ENCODE results near the gene IRF6. TPM values are rescaled to one million over a fixed set of nuclear protein-coding genes. Genes with fewer than 3 reads are reported as not detected.

Gene IRF6
- total RNA-seq, 1 donor, result 3.1 TPM

DNA sequence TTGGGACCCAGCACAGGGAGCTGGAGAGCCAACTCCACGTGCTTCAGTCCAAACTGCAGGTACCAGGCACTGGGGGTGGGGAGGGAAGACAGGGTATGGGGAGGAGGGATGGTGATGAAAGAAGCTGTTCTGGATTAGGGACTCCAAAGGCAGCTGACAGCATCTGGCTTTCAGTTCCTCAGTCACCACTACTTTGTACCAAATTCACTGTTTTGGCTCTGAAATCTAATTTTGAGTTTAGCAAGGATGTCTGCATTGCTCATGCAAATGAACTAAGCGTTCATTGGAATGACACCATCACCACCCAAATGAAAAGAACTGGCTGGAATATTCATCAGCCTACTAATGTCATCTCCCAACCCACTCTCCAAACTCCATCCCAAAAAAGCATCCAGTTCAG, 30.3 kb downstream of the IRF6 start:
- TF ChIP-seq, protein P1, sequence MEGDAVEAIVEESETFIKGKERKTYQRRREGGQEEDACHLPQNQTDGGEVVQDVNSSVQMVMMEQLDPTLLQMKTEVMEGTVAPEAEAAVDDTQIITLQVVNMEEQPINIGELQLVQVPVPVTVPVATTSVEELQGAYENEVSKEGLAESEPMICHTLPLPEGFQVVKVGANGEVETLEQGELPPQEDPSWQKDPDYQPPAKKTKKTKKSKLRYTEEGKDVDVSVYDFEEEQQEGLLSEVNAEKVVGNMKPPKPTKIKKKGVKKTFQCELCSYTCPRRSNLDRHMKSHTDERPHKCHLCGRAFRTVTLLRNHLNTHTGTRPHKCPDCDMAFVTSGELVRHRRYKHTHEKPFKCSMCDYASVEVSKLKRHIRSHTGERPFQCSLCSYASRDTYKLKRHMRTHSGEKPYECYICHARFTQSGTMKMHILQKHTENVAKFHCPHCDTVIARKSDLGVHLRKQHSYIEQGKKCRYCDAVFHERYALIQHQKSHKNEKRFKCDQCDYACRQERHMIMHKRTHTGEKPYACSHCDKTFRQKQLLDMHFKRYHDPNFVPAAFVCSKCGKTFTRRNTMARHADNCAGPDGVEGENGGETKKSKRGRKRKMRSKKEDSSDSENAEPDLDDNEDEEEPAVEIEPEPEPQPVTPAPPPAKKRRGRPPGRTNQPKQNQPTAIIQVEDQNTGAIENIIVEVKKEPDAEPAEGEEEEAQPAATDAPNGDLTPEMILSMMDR (IDR thresholded peaks at IDR 0.05; ENCODE audit: insufficient read depth, low read length), result no peak
- no peak overlapping the region for H3K4me3 ChIP-seq (ENCODE audit: low read depth, low read length)
- no peak for DNase-seq (ENCODE audit: low read depth)

DNA sequence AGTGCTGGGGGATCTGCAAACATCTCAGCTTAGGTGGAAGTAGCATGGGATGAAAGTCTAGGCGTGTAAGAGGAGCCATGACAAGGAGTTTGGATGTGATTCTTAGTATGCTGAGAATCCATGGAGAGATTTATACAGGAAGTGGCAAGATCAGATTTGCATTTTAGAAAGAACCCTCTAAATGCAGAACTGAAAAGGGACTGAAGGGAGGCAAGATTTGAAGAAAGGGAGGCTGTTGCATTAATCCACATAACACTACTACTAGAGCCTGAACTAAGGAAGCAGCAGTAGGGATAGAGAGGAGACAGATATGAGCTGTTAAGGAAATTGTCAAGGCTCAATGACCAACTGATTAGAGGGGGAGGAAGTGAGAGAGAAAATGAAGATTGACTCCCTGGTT, 31.4 kb downstream of the IRF6 start:
- H3K4me3 ChIP-seq (ENCODE audit: low read depth, low read length), result no peak overlapping the region
- no peak for DNase-seq (ENCODE audit: low read depth)
- TF ChIP-seq, protein P1 (IDR thresholded peaks at IDR 0.05; ENCODE audit: insufficient read depth, low read length), result no peak

DNA sequence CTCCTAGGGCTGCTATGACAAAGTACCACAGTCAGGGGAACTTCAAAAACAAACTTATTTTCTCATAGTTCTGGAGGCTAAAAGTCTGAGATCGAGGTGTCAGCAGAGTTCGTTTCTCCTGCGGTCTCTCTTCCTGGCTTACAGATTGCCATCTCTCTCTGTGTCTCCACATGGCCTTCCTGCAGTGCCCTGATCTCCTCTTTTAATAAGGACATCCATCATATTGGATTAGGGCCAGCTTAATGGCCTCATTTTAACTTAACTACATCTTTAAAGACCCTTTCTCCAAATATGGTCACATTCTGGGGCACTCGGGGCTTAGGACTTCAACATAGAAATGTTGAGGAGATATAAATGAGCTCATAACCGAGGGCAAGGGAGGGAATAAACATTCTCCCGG, 33.8 kb downstream of the IRF6 start:
- H3K4me3 ChIP-seq (ENCODE audit: low read depth, low read length), result no peak overlapping the region
- DNase-seq (ENCODE audit: low read depth), result no peak
- TF ChIP-seq, protein P1 (IDR thresholded peaks at IDR 0.05; ENCODE audit: insufficient read depth, low read length), result no peak

DNA sequence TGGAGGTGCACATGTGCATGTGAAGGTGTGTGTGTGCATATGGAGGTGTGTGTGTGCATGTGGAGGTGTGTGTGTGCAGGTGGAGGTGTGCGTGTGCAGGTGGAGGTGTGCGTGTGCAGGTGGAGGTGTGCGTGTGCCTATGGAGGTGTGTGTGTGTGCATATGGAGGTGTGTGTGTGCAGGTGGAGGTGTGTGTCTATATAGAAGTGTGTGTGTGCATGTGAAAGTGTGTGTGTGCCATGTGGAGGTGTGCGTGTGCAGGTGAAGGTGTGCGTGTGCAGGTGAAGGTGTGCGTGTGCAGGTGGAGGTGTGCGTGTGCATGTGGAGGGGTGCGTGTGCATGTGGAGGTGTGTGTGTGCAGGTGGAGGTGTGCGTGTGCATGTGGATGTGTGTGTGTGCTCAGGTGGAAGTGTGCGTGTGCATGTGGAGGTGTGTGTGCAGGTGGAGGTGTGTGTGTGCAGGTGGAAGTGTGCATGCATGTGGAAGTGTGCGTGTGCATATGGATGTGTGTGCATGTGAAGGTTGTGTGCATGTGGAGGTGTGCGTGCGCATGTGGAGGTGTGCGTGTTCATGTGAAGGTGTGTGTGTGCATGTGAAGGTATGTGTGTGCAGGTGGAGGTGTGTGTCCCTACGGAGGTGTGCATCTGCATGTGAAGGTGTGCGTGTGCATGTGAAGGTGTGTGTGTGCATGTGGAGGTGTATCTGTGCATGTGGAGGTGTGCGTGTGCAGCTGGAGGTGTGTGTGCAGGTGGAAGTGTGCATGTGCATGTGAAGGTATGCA, 35.1 kb downstream of the IRF6 start:
- DNase-seq (ENCODE audit: low read depth), result no peak

DNA sequence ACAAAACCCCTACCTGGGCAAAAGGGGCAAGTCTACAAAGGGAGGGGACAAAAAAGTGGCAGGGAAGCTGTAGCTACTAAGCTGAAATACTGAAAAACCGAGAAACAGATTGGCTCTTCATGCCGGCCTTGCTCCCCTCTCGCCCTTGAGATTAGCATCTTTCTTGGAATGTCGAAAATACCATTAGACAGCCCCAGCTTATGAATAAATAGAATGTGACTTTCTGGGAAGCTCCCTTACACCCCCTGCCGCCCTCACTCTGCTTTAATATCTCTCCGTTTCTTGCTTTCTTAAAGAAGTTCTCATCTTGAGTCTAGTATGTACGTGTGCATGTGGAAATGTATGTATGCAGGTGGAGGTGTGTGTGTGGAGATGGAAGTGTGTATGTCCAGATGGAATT, 36.0 kb downstream of the IRF6 start:
- TF ChIP-seq, protein P1 (IDR thresholded peaks at IDR 0.05; ENCODE audit: insufficient read depth, low read length), result no peak
- no peak overlapping the region for H3K4me3 ChIP-seq (ENCODE audit: low read depth, low read length)
- DNase-seq (ENCODE audit: low read depth), result peak; percentile 37

More for the DNA sequence above, 35.1 kb downstream of the IRF6 start:
- TF ChIP-seq, protein P1 (IDR thresholded peaks at IDR 0.05; ENCODE audit: insufficient read depth, low read length), result no peak
- no peak overlapping the region for H3K4me3 ChIP-seq (ENCODE audit: low read depth, low read length)

DNA sequence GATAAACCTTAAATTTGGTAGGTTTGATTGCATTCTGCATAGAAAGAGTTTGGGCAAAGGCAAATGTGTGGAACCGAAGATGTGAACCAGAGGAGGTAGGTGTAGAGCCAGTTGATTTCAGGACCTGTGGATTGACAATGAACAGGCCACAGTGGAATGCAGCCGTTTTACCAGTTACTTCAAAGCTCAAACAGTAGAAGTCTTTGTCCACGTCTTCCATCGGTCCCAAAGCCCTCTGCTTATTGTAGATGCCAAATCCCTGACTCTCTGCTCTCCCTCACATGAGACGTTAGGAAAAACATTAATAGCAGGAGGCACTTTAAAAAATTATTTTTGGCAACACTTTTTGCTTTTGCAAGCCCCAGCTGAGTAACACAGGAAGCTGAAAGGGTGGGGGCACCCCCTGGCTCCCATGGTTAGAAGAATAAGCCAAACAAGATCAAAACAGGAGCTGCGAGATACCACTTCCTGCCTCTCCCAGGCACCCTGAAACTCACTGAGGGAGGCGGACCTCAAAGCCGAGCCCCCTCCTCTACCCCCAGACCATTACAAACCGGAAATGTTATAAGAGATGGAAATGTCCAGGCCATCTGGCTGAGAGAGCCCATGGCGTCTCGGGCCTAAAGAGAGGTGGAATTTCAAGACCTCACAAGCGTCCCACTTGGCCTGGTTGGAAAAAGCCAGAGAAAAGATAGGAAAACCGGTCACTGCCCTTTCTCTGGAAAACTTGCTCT, 36.6 kb downstream of the IRF6 start:
- TF ChIP-seq, protein P1 (IDR thresholded peaks at IDR 0.05; ENCODE audit: insufficient read depth, low read length), result no peak
- DNase-seq (ENCODE audit: low read depth), result peak; percentile 95
- H3K4me3 ChIP-seq (ENCODE audit: low read depth, low read length), result peak overlapping the region; percentile 2
